Transverse colon (tissue), 3 donors: ENCODE results near the gene FAM9C.
"Not testable (repeated sequence)": the region's sequence is repeated elsewhere in the genome, so short reads cannot be mapped to it uniquely, and the experiment has no call there.

ENCODE experiments used
- POLR2A ChIP-seq: fragments of 450-650 bp; IDR thresholded peaks from one replicate; pipeline ENCODE4 v1.6.1; 2016; ENCODE audit warnings: antibody characterized with exemption, mild to moderate bottlenecking, moderate library complexity
- TF ChIP-seq, protein P1 (sequence below), 5 experiments: fragments of 200-600 bp in 3 of 5; fragments of 450-650 bp in 2 of 5; sonication (generic) in 3 of 5; IDR thresholded peaks; 1 replicate in 2 of 5; 2 replicates in 3 of 5; pipeline ENCODE4 v1.5.1; 2016 to 2017; ENCODE audit warnings: antibody characterized with exemption in 5 of 5, inconsistent platforms in 3 of 5, mild to moderate bottlenecking in 2 of 5, moderate library complexity in 1 of 5

DNA sequence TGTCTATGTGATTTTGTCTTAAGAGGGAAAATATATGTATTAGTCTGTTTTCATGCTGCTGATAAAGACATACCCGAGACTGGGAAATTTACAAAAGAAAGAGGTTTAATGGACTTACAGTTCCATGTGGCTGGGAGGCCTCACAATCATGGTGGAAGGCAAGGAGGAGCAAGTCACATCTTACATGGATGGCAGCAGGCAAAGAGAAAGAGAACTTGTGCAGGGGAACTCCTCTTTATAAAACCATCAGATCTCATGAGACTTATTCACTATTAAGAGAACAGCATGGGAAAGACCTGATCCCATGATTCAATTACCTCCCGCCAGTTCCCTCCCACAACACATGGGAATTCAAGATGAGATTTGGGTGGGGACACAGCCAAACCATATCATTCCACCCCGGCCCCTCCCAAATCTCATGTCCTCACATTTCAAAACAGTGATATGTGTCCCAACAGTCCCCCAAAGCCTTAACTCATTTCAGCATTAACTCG lies 16.8 kb upstream of the FAM9C start:
- TF ChIP-seq, protein P1, sequence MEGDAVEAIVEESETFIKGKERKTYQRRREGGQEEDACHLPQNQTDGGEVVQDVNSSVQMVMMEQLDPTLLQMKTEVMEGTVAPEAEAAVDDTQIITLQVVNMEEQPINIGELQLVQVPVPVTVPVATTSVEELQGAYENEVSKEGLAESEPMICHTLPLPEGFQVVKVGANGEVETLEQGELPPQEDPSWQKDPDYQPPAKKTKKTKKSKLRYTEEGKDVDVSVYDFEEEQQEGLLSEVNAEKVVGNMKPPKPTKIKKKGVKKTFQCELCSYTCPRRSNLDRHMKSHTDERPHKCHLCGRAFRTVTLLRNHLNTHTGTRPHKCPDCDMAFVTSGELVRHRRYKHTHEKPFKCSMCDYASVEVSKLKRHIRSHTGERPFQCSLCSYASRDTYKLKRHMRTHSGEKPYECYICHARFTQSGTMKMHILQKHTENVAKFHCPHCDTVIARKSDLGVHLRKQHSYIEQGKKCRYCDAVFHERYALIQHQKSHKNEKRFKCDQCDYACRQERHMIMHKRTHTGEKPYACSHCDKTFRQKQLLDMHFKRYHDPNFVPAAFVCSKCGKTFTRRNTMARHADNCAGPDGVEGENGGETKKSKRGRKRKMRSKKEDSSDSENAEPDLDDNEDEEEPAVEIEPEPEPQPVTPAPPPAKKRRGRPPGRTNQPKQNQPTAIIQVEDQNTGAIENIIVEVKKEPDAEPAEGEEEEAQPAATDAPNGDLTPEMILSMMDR (IDR thresholded peaks at IDR 0.05), result not testable (repeated sequence)
- not testable (repeated sequence) for TF ChIP-seq POLR2A
